SK-N-SH (cell line): ENCODE data around the gene NAA38. TPM values are rescaled to one million over a fixed set of nuclear protein-coding genes. Genes with fewer than 3 reads are reported as not detected.

Experiments
- CTCF ChIA-PET: fragments of 300-600, 350-600 bp; formaldehyde crosslinking; extraction: SDS; loops from one replicate; lab custom pipeline; 2021; lab: Yijun Ruan, JAX
- POLR2A ChIA-PET: fragments of 350-600 bp; sonication (Branson Sonifier 250); formaldehyde crosslinking; extraction: SDS; loops from one replicate; lab custom pipeline; 2020; ENCODE audit warnings: antibody characterized with exemption, inconsistent platforms; lab: Yijun Ruan, JAX
- DNase-seq: peaks from one replicate; pipeline ENCODE4 v3.0.0; 2012
- H2AFZ ChIP-seq: fragments of 200-600 bp; sonication (generic); 2 replicates; pipeline ENCODE4 v1.8.1; 2016; ENCODE audit warnings: antibody characterized with exemption, mild to moderate bottlenecking, low read depth
- H3F3A ChIP-seq: fragments of 200-600 bp; sonication (generic); replicated peaks from 2 replicates; pipeline ENCODE3; 2016; ENCODE audit warnings: antibody characterized with exemption, mild to moderate bottlenecking; ENCODE audit not compliant: insufficient read depth
- H3K27ac ChIP-seq, 2 experiments: fragments of 200-500 bp in 1 of 2; fragments of 200-600 bp in 1 of 2; sonication (Bioruptor generic) in 1 of 2; sonication (generic), shearing (Covaris generic) in 1 of 2; 2 replicates each; pipeline versions ENCODE4 v1.5.1 to v1.6.1; 2014 to 2016; ENCODE audit warnings: low read depth in 2 of 2, inconsistent platforms in 1 of 2, low read length in 1 of 2, mild to moderate bottlenecking in 1 of 2, mixed read lengths in 1 of 2
- H3K27me3 ChIP-seq: fragments of 200-600 bp; sonication (generic), shearing (Covaris generic); 2 replicates; pipeline ENCODE4 v1.6.1; 2016; ENCODE audit warnings: mixed run types; ENCODE audit not compliant: insufficient read depth
- H3K36me3 ChIP-seq, 2 experiments: fragments of 200-500 bp in 1 of 2; fragments of 200-600 bp in 1 of 2; sonication (Bioruptor generic) in 1 of 2; sonication (generic) in 1 of 2; replicated peaks in 1 of 2; 2 replicates each; pipeline versions ENCODE3 to v1.5.1; 2014 to 2016; ENCODE audit warnings: low read length in 1 of 2, mild to moderate bottlenecking in 1 of 2; ENCODE audit not compliant: insufficient read depth in 2 of 2, control insufficient read depth in 1 of 2
- H3K4me1 ChIP-seq, 2 experiments: fragments of 200-500 bp in 1 of 2; fragments of 200-600 bp in 1 of 2; sonication (Bioruptor generic) in 1 of 2; sonication (generic), shearing (Covaris generic) in 1 of 2; 2 replicates each; pipeline versions ENCODE4 v1.5.1 to v1.6.1; 2014 to 2016; ENCODE audit warnings: low read depth in 1 of 2, low read length in 1 of 2, mixed run types in 1 of 2; ENCODE audit not compliant: insufficient read depth in 2 of 2, control insufficient read depth in 1 of 2
- H3K4me2 ChIP-seq: fragments of 200-600 bp; sonication (generic), shearing (Covaris generic); 2 replicates; pipeline ENCODE4 v1.6.1; 2017; ENCODE audit warnings: mixed run types
- H3K4me3 ChIP-seq, 2 experiments: fragments of 200-500 bp in 1 of 2; fragments of 200-600 bp in 1 of 2; sonication (Bioruptor generic) in 1 of 2; sonication (generic), shearing (Covaris generic) in 1 of 2; 2 replicates each; pipeline versions ENCODE4 v1.5.1 to v1.8.1; 2014 to 2016; ENCODE audit warnings: low read depth in 2 of 2, inconsistent platforms in 1 of 2, low read length in 1 of 2, mild to moderate bottlenecking in 1 of 2, mixed read lengths in 1 of 2, moderate library complexity in 1 of 2
- H3K79me2 ChIP-seq: fragments of 200-600 bp; sonication (generic); 2 replicates; pipeline ENCODE4 v1.8.1; 2017; ENCODE audit warnings: mild to moderate bottlenecking; ENCODE audit not compliant: insufficient read depth
- H3K9ac ChIP-seq: fragments of 200-600 bp; sonication (generic); 2 replicates; pipeline ENCODE4 v1.6.1; 2017; ENCODE audit warnings: mixed run types
- H3K9me2 ChIP-seq: fragments of 200-600 bp; sonication (generic); 2 replicates; pipeline ENCODE4 v1.6.1; 2017; ENCODE audit warnings: mixed run types
- H3K9me3 ChIP-seq: fragments of 200-600 bp; sonication (generic); 2 replicates; pipeline ENCODE4 v1.6.1; 2017; ENCODE audit warnings: mixed run types, mild to moderate bottlenecking, moderate library complexity
- H4K20me1 ChIP-seq: fragments of 200-600 bp; sonication (generic); 2 replicates; pipeline ENCODE4 v1.6.1; 2017; ENCODE audit warnings: mild to moderate bottlenecking, mixed run types; ENCODE audit not compliant: insufficient read depth
- FOSL2 ChIP-seq: IDR thresholded peaks from 2 replicates; pipeline ENCODE4 v1.4.0; 2012; ENCODE audit warnings: low read depth, mild to moderate bottlenecking, moderate library complexity, borderline replicate concordance
- FOXM1 ChIP-seq: IDR thresholded peaks from 2 replicates; pipeline ENCODE4 v1.4.0; 2012; ENCODE audit warnings: low read depth, mild to moderate bottlenecking
- GATA2 ChIP-seq: sonication (generic); formaldehyde crosslinking; IDR thresholded peaks from 2 replicates; pipeline ENCODE4 v1.5.0; 2020; ENCODE audit warnings: mild to moderate bottlenecking, missing genetic modification reagents
- JUND ChIP-seq: IDR thresholded peaks from 2 replicates; pipeline ENCODE4 v1.4.0; 2012
- MAX ChIP-seq: IDR thresholded peaks from 2 replicates; pipeline ENCODE4 v1.4.0; 2012; ENCODE audit warnings: low read depth
- MEF2A ChIP-seq: IDR thresholded peaks from 2 replicates; pipeline ENCODE4 v1.4.0; 2012; ENCODE audit warnings: low read depth, borderline replicate concordance
- MXI1 ChIP-seq: IDR thresholded peaks from 2 replicates; pipeline ENCODE4 v1.6.1; 2012; ENCODE audit warnings: mild to moderate bottlenecking, low read depth, low read length, improper control_type of control experiment
- NRF1 ChIP-seq: IDR thresholded peaks from 2 replicates; pipeline ENCODE4 v1.6.1; 2012; ENCODE audit warnings: low read depth, mild to moderate bottlenecking, low read length
- PBX3 ChIP-seq: IDR thresholded peaks from 2 replicates; pipeline ENCODE4; 2012
- POLR2AphosphoS5 ChIP-seq: IDR thresholded peaks from 2 replicates; pipeline ENCODE4 v1.6.1; 2012; ENCODE audit warnings: low read depth, low read length
- RAD21 ChIP-seq: IDR thresholded peaks from 2 replicates; pipeline ENCODE4 v1.6.1; 2012; ENCODE audit warnings: mild to moderate bottlenecking, low read length
- RXRA ChIP-seq: IDR thresholded peaks from 2 replicates; pipeline ENCODE4 v1.4.0; 2012; ENCODE audit warnings: low read depth, mild to moderate bottlenecking, borderline replicate concordance
- SMC3 ChIP-seq: IDR thresholded peaks from 2 replicates; pipeline ENCODE4 v1.6.1; 2012; ENCODE audit warnings: low read depth, low read length, improper control_type of control experiment
- TAF1 ChIP-seq: IDR thresholded peaks from 2 replicates; pipeline ENCODE4 v1.6.1; 2012; ENCODE audit warnings: low read depth, mild to moderate bottlenecking, low read length, moderate library complexity, borderline replicate concordance
- TCF12 ChIP-seq: IDR thresholded peaks from 2 replicates; pipeline ENCODE4 v1.4.0; 2012
- TEAD4 ChIP-seq: IDR thresholded peaks from 2 replicates; pipeline ENCODE4 v1.4.0; 2012; ENCODE audit warnings: mild to moderate bottlenecking, borderline replicate concordance; ENCODE audit not compliant: insufficient read depth
- USF1 ChIP-seq: IDR thresholded peaks from 2 replicates; pipeline ENCODE4 v1.4.0; 2012; ENCODE audit warnings: low read depth, borderline replicate concordance
- YY1 ChIP-seq: IDR thresholded peaks from 2 replicates; pipeline ENCODE4 v1.4.0; 2012; ENCODE audit warnings: low read depth, mild to moderate bottlenecking
- WGBS: methylation state at CpG from one replicate; pipeline ENCODE4 v1.1.6; 2017; ENCODE audit warnings: low lambda C conversion rate; 5-methylcytosine and 5-hydroxymethylcytosine counted together
- polyA plus RNA-seq, 3 experiments: library from polyadenylated mRNA; depleted of rRNA; stranded (reverse); fragments of >200 nt; gene quantifications; 2 replicates each; pipeline ENCODE4 v1.2.3, GENCODE V29; 2012

Gene NAA38
- polyA plus RNA-seq, 1 of the 3 experiments (the other 2 are of a cell fraction), result 202 TPM

GRCh38 chr17:7848739-7849129 lies 8.6 kb downstream of the NAA38 start:
- Histone ChIP-seq H3K4me1 (peaks cover 8 to 21% of the 10 kb centered on the region in 2 experiments; a peak in 2 of 4 replicates), H3F3A (peaks cover 25% of the 10 kb centered on the region), H3K4me2 (no peak overlapping the region), H3K9ac (no peak overlapping the region), H3K36me3 (peaks cover 37 to 69% of the 10 kb centered on the region in 2 experiments), H3K27me3 (no peaks in the 10 kb centered on the region), H3K79me2 (peaks cover 25% of the 10 kb centered on the region), H3K27ac (no peak overlapping the region), H3K4me3 (no peak overlapping the region), H4K20me1 (peaks cover 47% of the 10 kb centered on the region), H3K9me2 (no peaks in the 10 kb centered on the region), H3K9me3 (no peaks in the 10 kb centered on the region), H2AFZ (no peak overlapping the region)
- no peak for DNase-seq
- ChIA-PET POLR2A (no interaction called here), CTCF (interaction anchor here (1.3 to 5.7 kb wide), 3 partner anchors 14 to 209 kb away, joined by 4 to 58 read pairs (median 44); partner anchors contain the start of gene KDM6B)
- 90% methylated on average over 15 of the region's 21 CpGs for WGBS
- TF ChIP-seq PBX3 (no peak), FOSL2 (no peak), TCF12 (no peak), POLR2AphosphoS5 (no peak), RAD21 (no peak), MXI1 (no peak), RXRA (no peak), JUND (no peak), YY1 (no peak)

- H3K9ac ChIP-seq, result no peak overlapping the region
- peaks cover 30% of the 10 kb centered on the region for H3K79me2 ChIP-seq
- no peak for DNase-seq
- H2AFZ ChIP-seq, result no peak overlapping the region
- ChIA-PET CTCF (interaction anchor here (3.4 to 5.7 kb wide), 2 partner anchors 14 to 23 kb away, joined by 19 to 58 read pairs; partner anchors contain the start of gene KDM6B), POLR2A (no interaction called here)
- no peaks in the 10 kb centered on the region for H3K9me3 ChIP-seq
- TF ChIP-seq MEF2A (no peak), MXI1 (no peak), MAX (no peak), POLR2AphosphoS5 (no peak), USF1 (no peak), GATA2 (CRISPR knock-in tag) (no peak), TAF1 (no peak), RXRA (no peak), YY1 (no peak), TEAD4 (no peak), PBX3 (no peak), FOXM1 (no peak), SMC3 (no peak), NRF1 (no peak)
- WGBS, result 94% methylated on average over 13 of the region's 20 CpGs
- H3K4me3 ChIP-seq, result no peak overlapping the region
- no peaks in the 10 kb centered on the region for H3K27me3 ChIP-seq
- peaks cover 8 to 23% of the 10 kb centered on the region in 2 experiments; a peak in 2 of 4 replicates for H3K4me1 ChIP-seq
- H3K9me2 ChIP-seq, result no peaks in the 10 kb centered on the region
- peaks cover 27% of the 10 kb centered on the region for H3F3A ChIP-seq
- no peak overlapping the region for H3K27ac ChIP-seq
- peaks cover 47% of the 10 kb centered on the region for H4K20me1 ChIP-seq
- H3K36me3 ChIP-seq, result peaks cover 36 to 64% of the 10 kb centered on the region in 2 experiments
- H3K4me2 ChIP-seq, result no peak overlapping the region
Observed at GRCh38 chr17:7848131-7848579, 9.2 kb downstream of the NAA38 start.
